HEK293 (cell line): ENCODE results near the gene RASSF3.

Experiments
- CTCF ChIA-PET: fragments of 350-600 bp; formaldehyde crosslinking; extraction: SDS; loops from one replicate; lab custom pipeline; 2021; ENCODE audit warnings: antibody characterized with exemption; lab: Yijun Ruan, JAX
- POLR2A ChIA-PET: fragments of 300-600 bp; formaldehyde crosslinking; extraction: SDS; loops from one replicate; lab custom pipeline; 2020; ENCODE audit warnings: antibody characterized with exemption, inconsistent platforms; lab: Yijun Ruan, JAX
- H3K27ac ChIP-seq: fragments of 200-500 bp; sonication (Bioruptor generic); 2 replicates; pipeline ENCODE4 v1.5.1; 2014; ENCODE audit warnings: low read depth, low read length, control low read depth, inconsistent platforms; ENCODE audit errors: extremely low read depth
- H3K36me3 ChIP-seq, 2 experiments: fragments of 200-500 bp in 1 of 2; sonication (Bioruptor generic) in 1 of 2; 1 replicate in 1 of 2; 2 replicates in 1 of 2; pipeline ENCODE4 v1.5.1; 2014 to 2017; ENCODE audit warnings: inconsistent platforms in 2 of 2, low read length in 2 of 2; ENCODE audit not compliant: control insufficient read depth in 2 of 2, insufficient read depth in 1 of 2
- H3K4me1 ChIP-seq: fragments of 200-500 bp; sonication (Bioruptor generic); 2 replicates; pipeline ENCODE4 v1.5.1; 2014; ENCODE audit warnings: mild to moderate bottlenecking, low read length, inconsistent platforms; ENCODE audit not compliant: control insufficient read depth, insufficient read depth
- H3K4me3 ChIP-seq: 2 replicates; pipeline ENCODE4 v1.5.1; 2011; ENCODE audit warnings: low read depth, mild to moderate bottlenecking, control low read depth, low read length, moderate library complexity
- H3K9me3 ChIP-seq: fragments of 200-500 bp; sonication (Bioruptor generic); 2 replicates; pipeline ENCODE4 v1.5.1; 2014; ENCODE audit warnings: low read depth, low read length, inconsistent platforms; ENCODE audit not compliant: control insufficient read depth, insufficient read depth
- BCL11A ChIP-seq: fragments of 450-650 bp; formaldehyde crosslinking; IDR thresholded peaks from 2 replicates; pipeline ENCODE4 v1.5.1; 2016; ENCODE audit warnings: low read depth, missing biosample characterization, missing genetic modification characterization
- KLF8 ChIP-seq: fragments of 450-650 bp; formaldehyde crosslinking; IDR thresholded peaks from 2 replicates; pipeline ENCODE4 v1.5.1; 2016; ENCODE audit warnings: missing biosample characterization, missing genetic modification characterization
- TCF7L2 ChIP-seq: IDR thresholded peaks from 2 replicates; pipeline ENCODE4 v1.6.1; 2011; ENCODE audit warnings: low read depth, mild to moderate bottlenecking, inconsistent platforms, low read length, moderate library complexity, borderline replicate concordance
- ZBTB20 ChIP-seq: fragments of 450-650 bp; formaldehyde crosslinking; IDR thresholded peaks from 2 replicates; pipeline ENCODE4 v1.5.1; 2016; ENCODE audit warnings: missing biosample characterization, missing genetic modification characterization
- ZNF132 ChIP-seq: fragments of 450-650 bp; formaldehyde crosslinking; IDR thresholded peaks from 2 replicates; pipeline ENCODE4 v1.5.1; 2017; ENCODE audit warnings: missing biosample characterization, missing genetic modification characterization, borderline replicate concordance
- ZNF169 ChIP-seq: fragments of 450-650 bp; formaldehyde crosslinking; IDR thresholded peaks from 2 replicates; pipeline ENCODE4 v1.5.1; 2016; ENCODE audit warnings: missing biosample characterization, missing genetic modification characterization
- ZNF184 ChIP-seq: fragments of 450-650 bp; IDR thresholded peaks from 2 replicates; pipeline ENCODE4 v1.5.1; 2018; ENCODE audit warnings: missing biosample characterization, mild to moderate bottlenecking, missing genetic modification characterization
- ZNF2 ChIP-seq: fragments of 450-650 bp; formaldehyde crosslinking; IDR thresholded peaks from 2 replicates; pipeline ENCODE4 v1.5.1; 2016; ENCODE audit warnings: missing biosample characterization, missing genetic modification characterization
- ZNF23 ChIP-seq: fragments of 450-650 bp; formaldehyde crosslinking; IDR thresholded peaks from 2 replicates; pipeline ENCODE4 v1.5.1; 2016; ENCODE audit warnings: missing biosample characterization, missing genetic modification characterization, borderline replicate concordance
- ZNF280C ChIP-seq: fragments of 450-650 bp; formaldehyde crosslinking; IDR thresholded peaks from 2 replicates; pipeline ENCODE4 v1.5.1; 2016; ENCODE audit warnings: missing biosample characterization, missing genetic modification characterization
- ZNF37A ChIP-seq: fragments of 450-650 bp; IDR thresholded peaks from 2 replicates; pipeline ENCODE4 v1.5.1; 2018; ENCODE audit warnings: missing biosample characterization, missing genetic modification characterization
- ZNF416 ChIP-seq: fragments of 450-650 bp; formaldehyde crosslinking; IDR thresholded peaks from 2 replicates; pipeline ENCODE4 v1.5.1; 2016; ENCODE audit warnings: missing biosample characterization, missing genetic modification characterization
- ZNF660 ChIP-seq: fragments of 450-650 bp; IDR thresholded peaks from 2 replicates; pipeline ENCODE4 v1.5.1; 2018; ENCODE audit warnings: missing biosample characterization, mild to moderate bottlenecking, missing genetic modification characterization
- ZNF768 ChIP-seq: fragments of 450-650 bp; formaldehyde crosslinking; IDR thresholded peaks from 2 replicates; pipeline ENCODE4 v1.5.1; 2018; ENCODE audit warnings: missing biosample characterization, mild to moderate bottlenecking, missing genetic modification characterization
- ZNF785 ChIP-seq: fragments of 450-650 bp; formaldehyde crosslinking; IDR thresholded peaks from 2 replicates; pipeline ENCODE4 v1.5.1; 2016; ENCODE audit warnings: missing biosample characterization, missing genetic modification characterization
- ZNF837 ChIP-seq: fragments of 450-650 bp; formaldehyde crosslinking; IDR thresholded peaks from 2 replicates; pipeline ENCODE4 v1.5.1; 2016; ENCODE audit warnings: missing biosample characterization, missing genetic modification characterization
- TF ChIP-seq, protein P1 (sequence below): fragments of 450-650 bp; formaldehyde crosslinking; IDR thresholded peaks from 2 replicates; pipeline ENCODE4 v1.5.1; 2016; ENCODE audit warnings: missing biosample characterization, missing genetic modification characterization
- TF ChIP-seq, protein P2 (sequence below): fragments of 450-650 bp; formaldehyde crosslinking; IDR thresholded peaks from 2 replicates; pipeline ENCODE4 v1.5.1; 2016; ENCODE audit warnings: missing biosample characterization, missing genetic modification characterization, borderline replicate concordance

The RASSF3 gene

GRCh38 chr12:64568298-64568697 lies 42.0 kb upstream of the RASSF3 start (continued):
- TF ChIP-seq ZNF280C (tag by site-specific recombination) (no peak), ZBTB20 (tag by site-specific recombination) (no peak), TCF7L2 (no peak), ZNF23 (tag by site-specific recombination) (no peak), BCL11A (no peak), ZNF416 (tag by site-specific recombination) (no peak), ZNF768 (tag by site-specific recombination) (no peak), ZNF660 (tag by site-specific recombination) (no peak)
- TF ChIP-seq, protein P1, sequence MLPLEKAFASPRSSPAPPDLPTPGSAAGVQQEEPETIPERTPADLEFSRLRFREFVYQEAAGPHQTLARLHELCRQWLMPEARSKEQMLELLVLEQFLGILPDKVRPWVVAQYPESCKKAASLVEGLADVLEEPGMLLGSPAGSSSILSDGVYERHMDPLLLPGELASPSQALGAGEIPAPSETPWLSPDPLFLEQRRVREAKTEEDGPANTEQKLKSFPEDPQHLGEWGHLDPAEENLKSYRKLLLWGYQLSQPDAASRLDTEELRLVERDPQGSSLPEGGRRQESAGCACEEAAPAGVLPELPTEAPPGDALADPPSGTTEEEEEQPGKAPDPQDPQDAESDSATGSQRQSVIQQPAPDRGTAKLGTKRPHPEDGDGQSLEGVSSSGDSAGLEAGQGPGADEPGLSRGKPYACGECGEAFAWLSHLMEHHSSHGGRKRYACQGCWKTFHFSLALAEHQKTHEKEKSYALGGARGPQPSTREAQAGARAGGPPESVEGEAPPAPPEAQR (tag by site-specific recombination), result no peak

GRCh38 chr12:64569923-64570691 lies 40.2 kb upstream of the RASSF3 start:
- Histone ChIP-seq H3K36me3 (no peaks in the 10 kb centered on the region), H3K9me3 (no peaks in the 10 kb centered on the region), H3K27ac (no peak overlapping the region)
- CTCF ChIA-PET, result interaction anchor here (0.7 to 3.0 kb wide), 4 partner anchors 20 to 127 kb away, joined by 3 to 15 read pairs (median 6); no protein-coding TSS in a partner anchor
- POLR2A ChIA-PET, result no interaction called here
- TF ChIP-seq, protein P2, sequence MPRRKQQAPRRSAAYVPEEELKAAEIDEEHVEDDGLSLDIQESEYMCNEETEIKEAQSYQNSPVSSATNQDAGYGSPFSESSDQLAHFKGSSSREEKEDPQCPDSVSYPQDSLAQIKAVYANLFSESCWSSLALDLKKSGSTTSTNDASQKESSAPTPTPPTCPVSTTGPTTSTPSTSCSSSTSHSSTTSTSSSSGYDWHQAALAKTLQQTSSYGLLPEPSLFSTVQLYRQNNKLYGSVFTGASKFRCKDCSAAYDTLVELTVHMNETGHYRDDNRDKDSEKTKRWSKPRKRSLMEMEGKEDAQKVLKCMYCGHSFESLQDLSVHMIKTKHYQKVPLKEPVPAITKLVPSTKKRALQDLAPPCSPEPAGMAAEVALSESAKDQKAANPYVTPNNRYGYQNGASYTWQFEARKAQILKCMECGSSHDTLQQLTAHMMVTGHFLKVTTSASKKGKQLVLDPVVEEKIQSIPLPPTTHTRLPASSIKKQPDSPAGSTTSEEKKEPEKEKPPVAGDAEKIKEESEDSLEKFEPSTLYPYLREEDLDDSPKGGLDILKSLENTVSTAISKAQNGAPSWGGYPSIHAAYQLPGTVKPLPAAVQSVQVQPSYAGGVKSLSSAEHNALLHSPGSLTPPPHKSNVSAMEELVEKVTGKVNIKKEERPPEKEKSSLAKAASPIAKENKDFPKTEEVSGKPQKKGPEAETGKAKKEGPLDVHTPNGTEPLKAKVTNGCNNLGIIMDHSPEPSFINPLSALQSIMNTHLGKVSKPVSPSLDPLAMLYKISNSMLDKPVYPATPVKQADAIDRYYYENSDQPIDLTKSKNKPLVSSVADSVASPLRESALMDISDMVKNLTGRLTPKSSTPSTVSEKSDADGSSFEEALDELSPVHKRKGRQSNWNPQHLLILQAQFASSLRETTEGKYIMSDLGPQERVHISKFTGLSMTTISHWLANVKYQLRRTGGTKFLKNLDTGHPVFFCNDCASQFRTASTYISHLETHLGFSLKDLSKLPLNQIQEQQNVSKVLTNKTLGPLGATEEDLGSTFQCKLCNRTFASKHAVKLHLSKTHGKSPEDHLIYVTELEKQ (tag by site-specific recombination), result no peak
- TF ChIP-seq ZNF785 (tag by site-specific recombination) (no peak), ZNF132 (no peak), KLF8 (tag by site-specific recombination) (no peak), ZNF837 (tag by site-specific recombination) (no peak), ZNF37A (tag by site-specific recombination) (no peak), ZNF169 (tag by site-specific recombination) (no peak), ZNF2 (tag by site-specific recombination) (no peak), ZNF184 (tag by site-specific recombination) (no peak)
- TF ChIP-seq, all 188 proteins: peak for 0
- no peaks in the 10 kb centered on the region; the same call in 1 of the 2 replicates for H3K4me1 ChIP-seq
- no peak overlapping the region for H3K4me3 ChIP-seq
